ENCODE results near the gene PPP2R5A.

PPP2R5A gene

GRCh38 chr1:212284744-212285684 is at the start of gene PPP2R5A:
Gene PPP2R5A, plus strand, starts transcription at chr1:212285410. Its CDS starts 701 bp downstream, at chr1:212286111.
- peak; percentile 99 for DNase-seq

- no peak for DNase-seq
Measured at GRCh38 chr1:212235857-212236256, 49.4 kb upstream of the PPP2R5A start.

GRCh38 chr1:212236664-212237220 is 48.5 kb upstream of the PPP2R5A start:
- DNase-seq = no peak

GRCh38 chr1:212237651-212238050 is 47.6 kb upstream of the PPP2R5A start:
- DNase-seq = no peak

GRCh38 chr1:212238552-212238951 is 46.7 kb upstream of the PPP2R5A start:
- no peak for DNase-seq

- DNase-seq = no peak
Measured at GRCh38 chr1:212241501-212241900, 43.7 kb upstream of the PPP2R5A start.

GRCh38 chr1:212241957-212242287 is 43.3 kb upstream of the PPP2R5A start:
- DNase-seq = no peak

GRCh38 chr1:212242288-212242984 is 42.8 kb upstream of the PPP2R5A start:
- no peak for DNase-seq

- no peak for DNase-seq
Measured at GRCh38 chr1:212242985-212243308, 42.3 kb upstream of the PPP2R5A start.

GRCh38 chr1:212244441-212244840 is 40.8 kb upstream of the PPP2R5A start:
- DNase-seq = no peak

- DNase-seq = no peak
Measured at GRCh38 chr1:212247179-212247721, 38.0 kb upstream of the PPP2R5A start.

GRCh38 chr1:212247988-212248387 is 37.2 kb upstream of the PPP2R5A start:
- DNase-seq = no peak

- no peak for DNase-seq
Measured at GRCh38 chr1:212254853-212255363, 30.3 kb upstream of the PPP2R5A start.

GRCh38 chr1:212255705-212256307 is 29.4 kb upstream of the PPP2R5A start:
- peak; percentile 82 for DNase-seq

GRCh38 chr1:212256369-212256768 is 28.8 kb upstream of the PPP2R5A start:
- DNase-seq = peak; percentile 91

- DNase-seq = no peak
Measured at GRCh38 chr1:212257157-212257556, 28.1 kb upstream of the PPP2R5A start.

- no peak for DNase-seq
Measured at GRCh38 chr1:212259693-212260480, 25.3 kb upstream of the PPP2R5A start.

GRCh38 chr1:212260557-212261355 is 24.5 kb upstream of the PPP2R5A start:
- DNase-seq = no peak

GRCh38 chr1:212261361-212261929 is 23.8 kb upstream of the PPP2R5A start:
- no peak for DNase-seq

- DNase-seq = no peak
Measured at GRCh38 chr1:212267017-212267416, 18.2 kb upstream of the PPP2R5A start.

GRCh38 chr1:212267460-212267859 is 17.8 kb upstream of the PPP2R5A start:
- DNase-seq = no peak
